Left renal pelvis (tissue), 4 donors: ENCODE results near the gene CDKAL1. TPM values are rescaled to one million over a fixed set of nuclear protein-coding genes. Genes with fewer than 3 reads are reported as not detected.
"Not testable (repeated sequence)": the region's sequence is repeated elsewhere in the genome, so short reads cannot be mapped to it uniquely, and the experiment has no call there.

Source experiments
- DNase-seq, 4 donors: peaks; one replicate each; pipeline ENCODE4 v3.0.0-alpha.2; 2013; ENCODE audit warnings: low read depth in 4 of 4, low spot score in 3 of 4
- polyA plus RNA-seq, 4 donors: library from polyadenylated mRNA; unstranded; fragments of 120-200 nt; gene quantifications; one replicate each; pipeline ENCODE4 v1.2.1, GENCODE V29; 2013; ENCODE audit not compliant: insufficient read length in 4 of 4

The CDKAL1 gene
- polyA plus RNA-seq, 4 donors: 14.7 to 20.4 (median 19.6) TPM

DNA sequence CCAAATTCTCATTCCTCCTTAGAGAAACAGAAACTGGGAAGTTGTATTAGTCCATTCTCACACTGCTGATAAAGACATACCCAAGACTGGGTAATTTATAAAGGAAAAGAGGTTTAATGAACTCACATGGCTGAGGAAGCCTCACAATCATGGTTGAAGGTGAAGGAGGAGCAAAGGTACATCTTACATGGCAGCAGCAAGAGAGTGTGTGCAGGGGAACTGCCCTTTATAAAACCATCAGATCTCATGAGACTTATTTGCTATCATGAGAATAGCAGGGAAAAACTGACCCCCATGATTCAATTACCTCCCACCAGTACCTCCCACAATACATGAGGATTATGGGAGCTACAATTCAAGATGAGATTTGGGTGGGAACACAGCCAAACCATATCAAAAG lies 720.2 kb downstream of the CDKAL1 start:
- DNase-seq: not testable (repeated sequence)

DNA sequence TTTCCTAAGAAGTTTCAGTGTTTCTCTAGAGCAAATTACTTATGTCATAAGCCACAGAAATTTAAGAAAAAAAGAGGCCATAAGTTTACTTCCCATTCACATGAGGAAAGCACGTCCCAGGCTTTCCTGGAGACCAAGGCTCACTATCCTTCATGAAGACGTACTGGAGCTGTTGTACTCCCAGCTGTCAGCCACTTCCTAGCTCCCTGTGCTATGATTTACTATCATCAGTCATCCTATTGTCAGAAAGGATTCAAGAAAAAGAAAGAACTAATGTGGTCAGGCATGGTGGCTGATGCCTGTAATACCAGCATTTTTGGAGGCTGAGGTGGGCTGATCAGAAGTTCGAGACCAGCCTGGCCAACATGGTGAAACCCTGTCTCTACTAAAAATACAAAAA lies 721.9 kb downstream of the CDKAL1 start:
- no peak for DNase-seq

- no peak for DNase-seq
Observed at GRCh38 chr6:21257125-21257524, 722.9 kb downstream of the CDKAL1 start.

GRCh38 chr6:21258665-21259064 lies 724.4 kb downstream of the CDKAL1 start:
- no peak for DNase-seq

GRCh38 chr6:21259660-21260059 lies 725.4 kb downstream of the CDKAL1 start:
- DNase-seq: no peak

DNA sequence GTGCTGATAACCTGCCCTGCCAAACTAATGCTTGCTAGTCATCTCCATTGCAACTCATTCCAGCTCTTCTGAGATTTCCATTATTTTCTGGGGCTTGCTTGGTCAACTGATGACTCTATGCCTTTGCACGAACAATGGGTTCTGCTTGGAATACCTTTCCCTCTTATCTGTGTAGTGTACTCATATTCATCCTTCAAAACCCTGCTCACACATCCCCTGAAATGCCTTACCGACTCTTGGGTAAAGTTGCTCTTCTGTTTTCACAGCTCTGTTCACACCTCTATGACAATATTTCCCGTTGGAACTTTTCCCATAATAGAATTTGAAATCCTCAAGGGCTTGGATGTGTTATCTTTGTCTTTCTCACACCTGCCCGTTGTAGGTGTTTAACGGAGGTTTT lies 728.2 kb downstream of the CDKAL1 start:
- no peak for DNase-seq

DNA sequence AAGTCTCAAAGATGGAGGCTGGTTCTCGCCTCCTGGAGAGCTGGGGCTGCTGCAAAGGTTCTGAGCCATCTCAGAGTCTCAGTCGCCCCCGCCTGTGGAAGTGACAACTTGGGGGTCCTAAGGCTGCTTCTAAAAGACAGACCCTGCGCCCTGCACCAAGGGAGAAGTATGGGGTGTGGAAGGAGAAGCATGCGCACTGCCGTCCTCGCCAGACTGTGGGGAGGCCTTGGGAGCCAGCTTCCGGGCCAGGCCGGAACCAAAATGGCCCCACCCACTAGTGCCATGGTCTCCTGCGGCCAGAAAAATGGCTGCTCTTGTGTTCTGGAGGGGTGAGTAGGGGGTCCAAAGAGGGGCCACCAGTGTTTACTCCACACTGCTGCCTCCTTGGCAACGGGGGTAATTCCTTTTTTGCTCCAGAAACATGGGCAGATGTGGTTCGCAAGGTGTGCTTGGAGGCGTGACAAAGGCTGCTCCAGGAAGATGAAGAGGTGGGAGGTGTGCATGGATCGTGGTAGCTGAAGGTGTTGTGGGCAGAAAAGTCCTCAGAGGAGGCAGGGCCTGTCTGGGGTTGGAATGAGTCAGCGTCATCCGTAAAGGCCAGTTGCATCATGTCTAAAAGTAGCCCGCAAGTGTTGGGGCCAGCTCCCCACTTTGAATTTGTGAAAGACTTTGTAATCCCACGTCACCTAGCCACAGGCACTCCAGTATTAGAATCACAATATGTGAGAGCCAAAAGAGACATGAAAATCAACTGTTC lies 729.5 kb downstream of the CDKAL1 start:
- peak in 1 of 4 donors; percentile 29 for DNase-seq

- DNase-seq: peak in 3 of 4 donors; percentile 27 to 69 (median 44)
Observed at GRCh38 chr6:21264288-21265033, 730.2 kb downstream of the CDKAL1 start.

DNA sequence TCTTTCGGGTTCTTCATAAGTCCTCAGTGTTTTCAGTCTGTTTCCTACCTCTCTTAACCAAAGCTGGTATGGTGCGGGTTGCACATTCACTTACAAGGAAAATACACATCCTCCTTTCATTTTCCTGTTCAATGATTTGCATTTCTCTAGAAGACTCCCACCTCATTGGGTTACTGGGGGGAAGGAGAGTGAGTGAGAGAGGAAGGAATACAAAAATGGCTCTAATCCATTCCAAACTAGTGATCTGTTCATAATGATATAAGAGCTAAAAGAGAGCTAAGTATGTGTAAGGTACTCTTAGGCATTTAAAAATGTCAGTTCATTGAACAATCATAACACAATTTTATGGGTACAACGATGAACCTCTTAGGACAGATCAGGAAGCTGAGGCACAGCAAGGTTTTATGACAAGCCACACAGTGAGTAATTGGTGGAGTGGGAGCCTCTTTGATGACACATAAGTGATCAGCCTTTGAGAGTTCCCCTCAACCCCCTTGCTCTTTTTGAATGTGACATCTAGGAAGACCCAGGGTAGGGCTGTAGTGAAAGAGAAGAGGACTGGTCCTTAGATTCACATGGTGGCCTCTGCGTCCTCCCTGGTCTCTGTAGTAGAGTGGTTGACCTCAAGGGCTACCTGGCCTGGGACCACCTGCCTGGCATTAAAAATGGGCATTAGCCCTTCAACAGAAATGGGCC lies 730.9 kb downstream of the CDKAL1 start:
- DNase-seq: no peak

DNA sequence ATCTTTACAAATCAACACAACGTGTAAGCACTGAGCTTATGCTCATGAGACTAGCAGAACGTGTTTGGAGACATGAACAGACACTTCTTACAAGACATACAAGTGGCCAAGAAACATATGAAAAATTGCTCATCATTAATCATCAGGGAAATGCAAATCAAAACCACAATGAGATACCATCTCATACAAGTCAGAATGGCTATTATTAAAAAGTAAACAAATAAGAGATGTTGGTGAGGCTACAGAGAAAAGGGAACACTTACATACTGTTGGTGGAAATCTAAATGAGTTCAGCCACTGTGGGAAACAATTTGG lies 731.4 kb downstream of the CDKAL1 start:
- DNase-seq: no peak

DNA sequence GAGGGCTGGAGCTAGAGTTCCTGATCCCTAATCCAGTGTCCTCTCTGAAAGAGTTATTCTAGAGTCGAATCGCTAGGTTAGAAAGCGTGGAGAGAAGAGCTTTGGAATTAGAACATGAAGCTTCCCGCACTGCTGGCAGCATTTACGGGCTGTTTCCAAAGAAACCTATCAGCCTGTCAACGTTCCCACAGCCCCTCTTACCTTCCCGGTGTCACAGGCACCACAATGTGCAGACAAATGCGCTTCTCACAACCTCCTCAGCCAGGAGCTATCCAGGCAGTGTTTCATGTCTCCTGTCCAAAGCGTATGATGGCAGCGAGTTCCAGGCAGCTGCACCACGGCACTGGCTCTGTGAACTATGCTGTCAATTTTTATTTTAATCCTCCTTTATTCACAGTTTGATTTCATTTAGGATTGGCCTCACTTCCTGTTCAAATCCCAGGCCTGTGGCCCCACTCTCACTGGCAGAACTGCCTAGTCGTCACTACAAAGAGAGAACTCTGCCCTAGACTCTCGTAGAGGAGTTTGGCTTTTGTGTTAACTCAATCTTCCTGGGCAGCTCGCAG lies 736.5 kb downstream of the CDKAL1 start:
- no peak for DNase-seq

DNA sequence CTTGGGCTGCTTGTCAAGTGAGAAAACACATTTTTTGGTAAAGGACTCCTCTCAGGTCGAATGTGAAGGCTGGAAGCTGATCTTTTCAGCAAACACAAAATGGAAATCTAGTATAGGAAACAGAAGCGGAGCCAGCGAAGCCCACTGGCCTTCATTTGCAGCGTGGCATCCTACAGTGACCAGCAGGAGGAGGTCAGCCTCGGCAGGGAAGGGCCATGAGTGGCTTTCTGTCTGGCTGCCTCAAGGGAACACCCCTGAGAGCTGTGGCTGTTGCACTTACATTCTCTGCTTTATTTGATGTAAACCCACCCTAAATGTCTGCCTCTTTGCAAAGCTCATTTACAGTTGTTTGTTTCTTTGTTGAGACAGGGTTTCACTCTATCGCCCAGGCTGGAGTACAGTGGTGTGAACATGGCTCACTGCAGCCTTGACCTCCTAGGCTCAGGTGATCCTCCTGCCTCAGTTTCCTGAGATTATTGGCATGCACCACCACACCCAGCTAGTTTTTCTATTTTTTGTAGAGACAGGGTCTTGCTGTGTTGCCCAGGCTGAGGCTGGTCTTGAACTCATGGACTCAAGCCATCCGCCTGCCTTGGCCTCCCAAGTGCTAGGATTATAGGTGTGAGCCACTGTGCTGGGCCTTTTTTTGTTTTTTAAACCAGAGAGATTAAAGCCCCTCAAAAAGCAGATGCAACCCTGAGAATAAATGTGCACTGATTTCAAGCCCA lies 737.3 kb downstream of the CDKAL1 start:
- DNase-seq: no peak

GRCh38 chr6:21273451-21273850 lies 739.2 kb downstream of the CDKAL1 start:
- no peak for DNase-seq

GRCh38 chr6:21274851-21275250 lies 740.6 kb downstream of the CDKAL1 start:
- no peak for DNase-seq

GRCh38 chr6:21277601-21278374 lies 743.5 kb downstream of the CDKAL1 start:
- no peak for DNase-seq

DNA sequence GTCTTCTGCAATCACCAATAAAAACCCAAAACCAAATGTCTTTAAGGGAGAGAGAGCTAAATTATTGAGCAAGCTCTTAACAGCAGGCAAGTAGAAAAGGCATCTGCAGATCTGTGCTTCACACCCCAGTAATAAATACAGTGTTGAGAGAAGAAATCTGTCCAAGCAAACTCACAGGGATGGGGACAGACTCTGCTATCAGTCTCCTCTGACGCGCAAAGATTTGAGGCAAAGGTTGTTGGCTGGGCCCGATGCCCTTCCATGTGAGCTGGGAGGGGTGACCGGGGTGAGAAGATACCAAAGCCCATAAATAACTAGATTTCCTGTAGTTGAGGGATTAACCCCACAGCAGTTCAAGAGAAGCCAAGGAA lies 744.1 kb downstream of the CDKAL1 start:
- DNase-seq: no peak

DNA sequence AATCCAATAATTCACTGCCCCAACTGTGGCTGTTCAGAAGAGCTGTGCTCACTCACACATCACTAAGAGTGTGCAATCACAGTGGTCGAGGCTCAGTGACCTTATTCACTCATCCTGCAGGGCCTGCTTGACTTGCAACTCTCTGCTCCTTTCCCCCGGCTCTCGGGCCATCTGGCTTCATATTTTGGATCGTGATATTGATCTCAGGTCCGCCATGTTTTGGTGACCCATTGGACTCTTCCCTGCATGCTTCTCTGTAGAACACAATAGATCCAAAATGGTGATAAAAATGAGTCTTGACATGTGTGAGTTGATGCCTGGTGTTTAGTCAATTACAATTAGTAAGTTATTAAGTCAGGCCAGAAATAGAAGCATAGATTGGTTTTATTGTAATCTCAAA lies 745.4 kb downstream of the CDKAL1 start:
- no peak for DNase-seq

- DNase-seq: no peak
Observed at GRCh38 chr6:21281366-21281765, 747.1 kb downstream of the CDKAL1 start.
